ENCODE data around the gene DEF6. TPM values are rescaled to one million over a fixed set of nuclear protein-coding genes. Genes with fewer than 3 reads are reported as not detected.

The DEF6 gene
- total RNA-seq, 1 donor from 2014 or later = 5.2 TPM

DNA sequence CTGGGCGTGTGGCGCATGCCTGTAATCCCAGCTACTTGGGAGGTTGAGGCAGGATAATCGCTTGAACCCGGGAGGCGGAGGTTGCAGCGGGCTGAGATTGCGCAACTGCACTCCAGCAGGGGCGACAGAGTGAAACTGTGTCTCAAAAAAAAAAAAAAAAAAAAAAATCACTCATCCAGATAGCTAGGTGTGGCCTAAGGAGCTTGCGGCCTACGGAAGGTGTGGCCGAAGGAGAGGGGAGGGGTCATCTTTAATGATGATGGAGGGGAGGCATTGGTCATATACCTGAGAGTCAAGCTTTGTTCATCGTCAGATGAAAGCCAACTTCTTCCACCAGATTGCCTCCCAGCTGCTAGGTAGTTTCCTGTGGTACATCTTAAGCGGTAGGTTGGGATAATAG is 43.9 kb downstream of the DEF6 start:
- Histone ChIP-seq H3K4me1 (ENCODE audit: control insufficient read depth in 3 of 3, insufficient read depth in 3 of 3, low read length in 3 of 3) (peaks cover 32 to 44% (median 34%) of the 10 kb centered on the region in 3 donors), H3K9ac (ENCODE audit: low read depth in 1 of 3, low read length in 3 of 3) (no peak overlapping the region), H3K36me3 (ENCODE audit: control insufficient read depth in 3 of 3, insufficient read depth in 3 of 3, low read length in 3 of 3) (peaks cover 0 to 3% (median 2%) of the 10 kb centered on the region in 3 donors), H3K27me3 (ENCODE audit: control insufficient read depth in 3 of 3, insufficient read depth in 3 of 3, low read length in 3 of 3) (no peaks in the 10 kb centered on the region), H3K9me3 (ENCODE audit: control insufficient read depth in 3 of 3, low read length in 3 of 3) (no peaks in the 10 kb centered on the region), H3K4me3 (ENCODE audit: low read length in 3 of 3) (no peak overlapping the region), H3K27ac (ENCODE audit: low read depth, low read length) (peak overlapping the region; percentile 92)

DNA sequence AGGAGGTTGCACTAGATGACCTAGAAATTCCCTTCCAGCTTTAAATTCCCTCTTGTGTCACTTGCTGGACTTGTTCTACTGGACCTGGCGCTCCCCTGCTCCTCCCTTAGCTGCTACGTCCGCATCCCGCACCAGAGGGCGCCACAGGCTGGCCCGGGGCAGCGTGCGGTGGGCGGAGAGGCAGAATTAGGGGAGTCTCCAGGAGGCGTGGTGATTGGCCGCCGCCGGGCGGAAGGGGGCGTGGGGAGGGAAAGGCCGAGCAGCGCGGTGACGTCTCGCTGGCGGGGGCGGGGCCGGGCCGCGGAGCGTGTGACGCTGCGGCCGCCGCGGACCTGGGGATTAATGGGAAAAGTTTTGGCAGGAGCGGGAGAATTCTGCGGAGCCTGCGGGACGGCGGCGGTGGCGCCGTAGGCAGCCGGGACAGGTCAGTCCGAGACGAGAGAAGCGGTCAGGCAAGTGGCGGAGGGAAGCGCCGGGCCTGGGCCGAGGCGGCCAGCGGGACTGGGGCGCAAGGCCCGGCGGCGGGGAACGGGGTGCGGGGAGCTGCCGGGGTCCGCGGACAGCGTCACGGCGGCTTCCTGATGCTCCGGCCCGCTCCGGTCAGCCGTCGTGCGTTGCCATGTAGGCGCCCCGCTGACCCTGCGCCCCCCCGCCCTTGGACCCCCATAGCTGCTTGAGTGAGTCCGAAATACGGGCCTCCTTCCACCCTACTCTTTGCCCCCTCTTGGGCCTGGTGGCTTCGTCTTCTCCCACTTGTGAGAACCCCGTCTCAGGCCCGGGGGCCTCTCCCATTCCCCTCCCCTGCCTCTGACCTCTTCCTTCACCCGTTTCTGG is 44.9 kb downstream of the DEF6 start, which contains the start of gene PPARD:
TSS of gene PPARD (plus strand) at position 301 of the 834 bp plus-strand sequence. CDS start 68,530 bp downstream, outside the sequence.
- no peaks in the 10 kb centered on the region for H3K27me3 ChIP-seq (ENCODE audit: control insufficient read depth in 3 of 3, insufficient read depth in 3 of 3, low read length in 3 of 3)
- peaks cover 39 to 52% (median 41%) of the 10 kb centered on the region in 3 donors for H3K4me1 ChIP-seq (ENCODE audit: control insufficient read depth in 3 of 3, insufficient read depth in 3 of 3, low read length in 3 of 3)
- peak within 1 kb of the TSS; percentile 80 to 99 (median 90) for H3K9ac ChIP-seq (ENCODE audit: low read depth in 1 of 3, low read length in 3 of 3)
- H3K36me3 ChIP-seq (ENCODE audit: control insufficient read depth in 3 of 3, insufficient read depth in 3 of 3, low read length in 3 of 3) = peaks cover 2 to 7% (median 5%) of the 10 kb centered on the region in 3 donors
- no peaks in the 10 kb centered on the region for H3K9me3 ChIP-seq (ENCODE audit: control insufficient read depth in 3 of 3, low read length in 3 of 3)
- H3K27ac ChIP-seq (ENCODE audit: low read depth, low read length) = peak within 1 kb of the TSS; percentile 92
- H3K4me3 ChIP-seq (ENCODE audit: low read length in 3 of 3) = peak within 1 kb of the TSS; percentile 79 to 86 (median 84)

DNA sequence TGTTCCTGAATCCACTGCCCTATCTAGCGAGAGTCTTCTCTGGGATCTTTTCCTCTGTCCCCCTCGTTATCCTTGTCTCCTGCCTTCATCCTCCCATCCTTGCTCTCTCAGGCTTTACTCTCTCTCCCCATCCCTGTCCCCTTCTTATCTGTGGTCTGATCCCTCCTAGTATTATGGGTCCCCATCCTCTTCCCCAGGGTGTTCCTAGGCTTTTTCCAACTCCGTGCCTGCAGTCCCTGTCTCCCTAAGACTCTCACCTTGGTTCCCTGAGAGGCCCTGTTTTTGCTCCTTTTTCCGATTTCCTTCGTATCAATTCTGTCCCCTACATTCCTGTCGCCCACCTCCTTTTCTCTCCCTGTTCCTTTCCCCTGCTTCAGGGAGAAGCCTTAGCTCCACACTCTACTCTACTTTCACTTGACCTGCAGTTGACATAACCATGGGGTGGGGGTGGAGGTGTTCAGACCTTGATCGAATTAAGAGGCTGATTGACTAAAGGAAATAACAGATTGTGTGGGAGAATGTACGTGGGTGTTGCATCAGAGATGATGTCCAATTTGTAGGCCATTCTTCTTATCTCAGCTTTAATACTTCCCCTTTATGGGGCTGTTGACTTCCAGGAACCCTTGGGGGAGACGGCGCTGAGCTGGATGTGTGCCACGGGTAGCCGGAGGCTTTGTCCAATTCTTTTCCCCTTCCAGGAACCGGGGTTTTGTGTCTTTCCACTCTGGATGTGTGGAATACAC is 45.6 kb downstream of the DEF6 start:
- H3K4me1 ChIP-seq (ENCODE audit: control insufficient read depth in 3 of 3, insufficient read depth in 3 of 3, low read length in 3 of 3) = peaks cover 39 to 52% (median 43%) of the 10 kb centered on the region in 3 donors
- no peaks in the 10 kb centered on the region for H3K9me3 ChIP-seq (ENCODE audit: control insufficient read depth in 3 of 3, low read length in 3 of 3)
- peak overlapping the region; percentile 80 to 99 (median 90) for H3K9ac ChIP-seq (ENCODE audit: low read depth in 1 of 3, low read length in 3 of 3)
- no peaks in the 10 kb centered on the region for H3K27me3 ChIP-seq (ENCODE audit: control insufficient read depth in 3 of 3, insufficient read depth in 3 of 3, low read length in 3 of 3)
- peak overlapping the region; percentile 79 to 86 (median 84) for H3K4me3 ChIP-seq (ENCODE audit: low read length in 3 of 3)
- H3K27ac ChIP-seq (ENCODE audit: low read depth, low read length) = peak overlapping the region; percentile 92
- peaks cover 4 to 11% (median 7%) of the 10 kb centered on the region in 3 donors for H3K36me3 ChIP-seq (ENCODE audit: control insufficient read depth in 3 of 3, insufficient read depth in 3 of 3, low read length in 3 of 3)

DNA sequence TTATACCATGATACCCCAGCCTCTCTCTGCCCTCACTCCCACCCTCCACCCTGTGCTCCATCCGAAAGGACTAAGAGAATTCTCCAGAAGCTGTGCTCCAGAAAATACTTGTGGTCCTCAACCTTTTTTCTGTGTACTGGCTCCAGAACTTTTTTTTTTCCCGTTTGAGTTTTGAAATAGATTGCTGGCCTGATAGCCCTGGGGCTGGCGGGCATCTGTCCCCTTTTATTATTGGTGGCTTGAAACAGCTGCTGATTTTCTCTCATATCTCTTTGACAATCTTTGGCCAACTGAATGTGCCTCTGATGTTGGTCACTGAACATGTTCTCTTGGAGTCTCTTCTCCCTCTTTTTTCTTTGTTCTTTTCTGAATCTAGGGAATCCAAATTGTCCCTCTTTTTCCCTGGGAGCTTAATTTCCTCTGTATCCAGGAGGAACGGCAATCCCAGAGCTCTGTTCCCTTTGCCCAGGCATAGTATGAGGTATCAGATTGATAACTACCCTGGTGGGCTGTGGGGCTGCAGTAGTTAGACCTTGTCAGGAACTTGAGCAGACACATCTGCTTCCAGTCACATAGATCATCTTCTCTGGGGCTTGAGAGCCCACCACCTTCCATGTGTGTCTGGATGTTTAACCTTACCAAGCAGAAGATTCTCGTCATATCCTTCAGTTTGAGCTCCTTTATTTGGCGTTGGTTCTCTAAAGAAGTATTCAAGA is 46.4 kb downstream of the DEF6 start:
- Histone ChIP-seq H3K27ac (ENCODE audit: low read depth, low read length) (peak overlapping the region; percentile 92), H3K4me3 (ENCODE audit: low read length in 3 of 3) (peak overlapping the region; percentile 79 to 86 (median 84)), H3K9ac (ENCODE audit: low read depth in 1 of 3, low read length in 3 of 3) (peak overlapping the region; percentile 80 to 99 (median 90)), H3K4me1 (ENCODE audit: control insufficient read depth in 3 of 3, insufficient read depth in 3 of 3, low read length in 3 of 3) (peaks cover 39 to 52% (median 43%) of the 10 kb centered on the region in 3 donors), H3K36me3 (ENCODE audit: control insufficient read depth in 3 of 3, insufficient read depth in 3 of 3, low read length in 3 of 3) (peaks cover 8 to 14% (median 9%) of the 10 kb centered on the region in 3 donors), H3K9me3 (ENCODE audit: control insufficient read depth in 3 of 3, low read length in 3 of 3) (no peaks in the 10 kb centered on the region), H3K27me3 (ENCODE audit: control insufficient read depth in 3 of 3, insufficient read depth in 3 of 3, low read length in 3 of 3) (no peaks in the 10 kb centered on the region)

DNA sequence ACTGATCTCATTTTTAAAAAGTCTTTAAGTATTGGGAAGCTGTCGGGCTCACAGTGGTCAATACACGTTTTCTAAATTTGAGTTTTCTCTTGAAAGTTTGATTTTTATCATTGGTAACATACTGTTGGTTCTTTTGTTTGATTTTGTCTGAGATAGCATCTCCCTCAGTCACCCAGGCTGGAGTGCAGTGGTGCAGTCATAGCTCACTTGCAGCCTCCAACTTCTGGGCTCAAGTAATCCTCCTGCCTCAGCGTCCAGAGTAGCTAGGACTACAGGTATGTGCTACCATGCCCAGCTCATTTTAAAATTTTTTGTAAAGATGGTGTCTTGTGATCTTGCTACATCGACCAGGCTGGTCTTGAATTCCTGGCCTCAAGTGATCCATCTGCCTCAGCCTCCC is 53.8 kb downstream of the DEF6 start:
- Histone ChIP-seq H3K9me3 (ENCODE audit: control insufficient read depth in 3 of 3, low read length in 3 of 3) (no peaks in the 10 kb centered on the region), H3K4me3 (ENCODE audit: low read length in 3 of 3) (no peak overlapping the region), H3K27ac (ENCODE audit: low read depth, low read length) (no peak overlapping the region), H3K9ac (ENCODE audit: low read depth in 1 of 3, low read length in 3 of 3) (no peak overlapping the region), H3K36me3 (ENCODE audit: control insufficient read depth in 3 of 3, insufficient read depth in 3 of 3, low read length in 3 of 3) (peaks cover 19 to 44% (median 29%) of the 10 kb centered on the region in 3 donors), H3K27me3 (ENCODE audit: control insufficient read depth in 3 of 3, insufficient read depth in 3 of 3, low read length in 3 of 3) (no peaks in the 10 kb centered on the region), H3K4me1 (ENCODE audit: control insufficient read depth in 3 of 3, insufficient read depth in 3 of 3, low read length in 3 of 3) (peaks cover 15 to 26% (median 24%) of the 10 kb centered on the region in 3 donors)

- Histone ChIP-seq H3K4me1 (ENCODE audit: control insufficient read depth in 3 of 3, insufficient read depth in 3 of 3, low read length in 3 of 3) (peaks cover 18 to 29% (median 27%) of the 10 kb centered on the region in 3 donors), H3K9ac (ENCODE audit: low read depth in 1 of 3, low read length in 3 of 3) (no peak overlapping the region), H3K27me3 (ENCODE audit: control insufficient read depth in 3 of 3, insufficient read depth in 3 of 3, low read length in 3 of 3) (no peaks in the 10 kb centered on the region), H3K4me3 (ENCODE audit: low read length in 3 of 3) (no peak overlapping the region), H3K36me3 (ENCODE audit: control insufficient read depth in 3 of 3, insufficient read depth in 3 of 3, low read length in 3 of 3) (peaks cover 23 to 40% (median 28%) of the 10 kb centered on the region in 3 donors), H3K27ac (ENCODE audit: low read depth, low read length) (no peak overlapping the region), H3K9me3 (ENCODE audit: control insufficient read depth in 3 of 3, low read length in 3 of 3) (no peaks in the 10 kb centered on the region)
These were observed 55.1 kb downstream of the DEF6 start for GRCh38 chr6:35352735-35353134.

DNA sequence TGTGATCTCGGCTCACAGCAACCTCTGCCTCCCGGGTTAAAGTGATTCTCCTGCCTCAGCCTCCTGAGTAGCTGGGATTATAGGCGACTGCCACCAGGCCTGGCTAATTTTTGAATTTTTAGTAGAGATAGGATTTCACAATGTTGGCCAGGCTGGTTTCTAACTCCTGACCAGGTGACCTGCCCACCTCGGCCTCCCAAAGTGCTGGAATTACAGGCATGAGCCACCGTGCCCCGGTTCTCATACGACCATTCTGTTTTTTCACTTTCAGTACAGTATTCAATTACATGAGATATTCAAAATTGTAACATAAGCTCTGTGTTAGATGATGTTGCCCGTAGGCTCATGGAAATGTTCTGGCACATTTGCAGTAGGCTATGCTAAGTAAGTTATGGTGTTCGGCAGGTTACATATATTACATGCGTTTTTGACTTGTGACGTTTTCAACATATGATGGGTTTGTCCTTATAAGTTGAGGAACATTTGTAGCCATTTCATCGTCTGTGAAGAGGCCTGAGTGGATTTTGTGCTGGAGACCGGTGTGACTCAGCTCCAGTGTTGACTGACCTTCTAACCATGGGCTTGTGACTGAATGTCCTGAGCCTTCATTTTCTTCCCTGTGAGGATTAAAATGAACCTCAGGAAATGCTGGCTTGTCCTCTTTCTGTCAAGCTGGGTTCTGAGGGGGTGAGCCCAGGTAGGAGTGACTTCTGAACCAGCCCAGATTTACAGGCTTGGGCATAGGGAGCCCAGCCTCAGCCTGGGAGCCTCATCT is 56.9 kb downstream of the DEF6 start:
- Histone ChIP-seq H3K9ac (ENCODE audit: low read depth in 1 of 3, low read length in 3 of 3) (peak overlapping the region in 1 of 3 donors; percentile 47), H3K27me3 (ENCODE audit: control insufficient read depth in 3 of 3, insufficient read depth in 3 of 3, low read length in 3 of 3) (no peaks in the 10 kb centered on the region), H3K4me1 (ENCODE audit: control insufficient read depth in 3 of 3, insufficient read depth in 3 of 3, low read length in 3 of 3) (peaks cover 36 to 45% (median 45%) of the 10 kb centered on the region in 3 donors), H3K9me3 (ENCODE audit: control insufficient read depth in 3 of 3, low read length in 3 of 3) (no peaks in the 10 kb centered on the region), H3K36me3 (ENCODE audit: control insufficient read depth in 3 of 3, insufficient read depth in 3 of 3, low read length in 3 of 3) (peaks cover 14 to 29% (median 21%) of the 10 kb centered on the region in 3 donors), H3K4me3 (ENCODE audit: low read length in 3 of 3) (no peak overlapping the region), H3K27ac (ENCODE audit: low read depth, low read length) (peak overlapping the region; percentile 62)

DNA sequence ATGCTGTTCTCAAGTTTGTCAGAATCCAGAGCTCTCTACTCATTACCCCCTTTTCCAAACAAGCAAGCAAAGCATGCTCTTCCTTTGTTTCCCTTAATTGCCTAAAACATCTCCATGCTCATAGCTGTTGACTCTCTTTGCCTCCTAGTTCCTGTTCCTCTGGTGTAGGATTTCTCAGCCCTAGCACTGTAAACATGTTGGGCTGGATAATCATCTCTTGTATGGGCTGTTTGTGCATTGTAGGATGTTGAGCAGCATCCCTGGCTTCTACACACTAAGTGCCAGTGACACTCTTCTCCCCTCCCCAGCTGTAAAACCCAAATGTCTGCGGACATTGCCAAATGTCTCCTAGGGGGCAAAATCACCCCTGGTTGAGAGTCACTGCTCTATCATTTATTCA is 58.8 kb downstream of the DEF6 start:
- Histone ChIP-seq H3K4me1 (ENCODE audit: control insufficient read depth in 3 of 3, insufficient read depth in 3 of 3, low read length in 3 of 3) (peaks cover 54 to 63% (median 62%) of the 10 kb centered on the region in 3 donors), H3K4me3 (ENCODE audit: low read length in 3 of 3) (no peak overlapping the region), H3K27ac (ENCODE audit: low read depth, low read length) (no peak overlapping the region), H3K27me3 (ENCODE audit: control insufficient read depth in 3 of 3, insufficient read depth in 3 of 3, low read length in 3 of 3) (no peaks in the 10 kb centered on the region), H3K9ac (ENCODE audit: low read depth in 1 of 3, low read length in 3 of 3) (no peak overlapping the region), H3K9me3 (ENCODE audit: control insufficient read depth in 3 of 3, low read length in 3 of 3) (no peaks in the 10 kb centered on the region), H3K36me3 (ENCODE audit: control insufficient read depth in 3 of 3, insufficient read depth in 3 of 3, low read length in 3 of 3) (peaks cover 14 to 26% (median 21%) of the 10 kb centered on the region in 3 donors)

GRCh38 chr6:35357677-35358076 is 60.1 kb downstream of the DEF6 start:
- no peak overlapping the region for H3K4me3 ChIP-seq (ENCODE audit: low read length in 3 of 3)
- H3K9ac ChIP-seq (ENCODE audit: low read depth in 1 of 3, low read length in 3 of 3) = no peak overlapping the region
- H3K27me3 ChIP-seq (ENCODE audit: control insufficient read depth in 3 of 3, insufficient read depth in 3 of 3, low read length in 3 of 3) = no peaks in the 10 kb centered on the region
- H3K36me3 ChIP-seq (ENCODE audit: control insufficient read depth in 3 of 3, insufficient read depth in 3 of 3, low read length in 3 of 3) = peaks cover 10 to 16% (median 15%) of the 10 kb centered on the region in 3 donors
- H3K27ac ChIP-seq (ENCODE audit: low read depth, low read length) = peak overlapping the region; percentile 76
- no peaks in the 10 kb centered on the region for H3K9me3 ChIP-seq (ENCODE audit: control insufficient read depth in 3 of 3, low read length in 3 of 3)
- H3K4me1 ChIP-seq (ENCODE audit: control insufficient read depth in 3 of 3, insufficient read depth in 3 of 3, low read length in 3 of 3) = peaks cover 65 to 75% (median 75%) of the 10 kb centered on the region in 3 donors
